Mammary epithelial cell (primary cell): Measurements from ENCODE around the gene AJAP1.

Experiments used
- EZH2 ChIP-seq: IDR thresholded peaks from 2 replicates; pipeline ENCODE4 v1.6.1; 2012; ENCODE audit warnings: low read length, inconsistent platforms, borderline replicate concordance
- TF ChIP-seq, protein P1 (sequence below), 2 donors: IDR thresholded peaks in 1 of 2; conservative IDR thresholded peaks in 1 of 2; 2 replicates each; pipeline ENCODE4 v1.5.1; 2011 to 2012; ENCODE audit warnings: inconsistent platforms in 2 of 2, low read length in 2 of 2, mild to moderate bottlenecking in 2 of 2, control low read depth in 1 of 2, low read depth in 1 of 2; ENCODE audit not compliant: insufficient read depth in 1 of 2; ENCODE audit errors: extremely low read depth in 1 of 2

DNA sequence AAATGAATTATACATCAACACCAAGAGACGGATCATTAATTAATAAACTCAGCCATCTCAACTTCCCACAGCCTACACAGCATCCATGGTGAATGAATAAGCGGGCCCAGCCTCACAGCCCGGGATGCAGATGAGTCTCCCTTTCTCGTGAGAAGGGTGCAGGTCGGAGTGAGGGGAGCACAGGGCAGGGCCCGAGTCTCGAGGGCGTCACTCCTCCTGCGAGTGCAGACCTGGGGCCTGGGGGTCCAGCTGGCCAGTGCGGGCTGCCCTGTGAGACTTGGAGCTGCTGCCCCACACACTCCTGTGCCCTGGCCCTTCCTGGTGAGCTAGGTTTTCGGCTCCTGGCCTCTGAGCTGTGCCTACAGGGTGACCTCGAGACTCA, 74.7 kb downstream of the AJAP1 start:
- TF ChIP-seq, protein P1, sequence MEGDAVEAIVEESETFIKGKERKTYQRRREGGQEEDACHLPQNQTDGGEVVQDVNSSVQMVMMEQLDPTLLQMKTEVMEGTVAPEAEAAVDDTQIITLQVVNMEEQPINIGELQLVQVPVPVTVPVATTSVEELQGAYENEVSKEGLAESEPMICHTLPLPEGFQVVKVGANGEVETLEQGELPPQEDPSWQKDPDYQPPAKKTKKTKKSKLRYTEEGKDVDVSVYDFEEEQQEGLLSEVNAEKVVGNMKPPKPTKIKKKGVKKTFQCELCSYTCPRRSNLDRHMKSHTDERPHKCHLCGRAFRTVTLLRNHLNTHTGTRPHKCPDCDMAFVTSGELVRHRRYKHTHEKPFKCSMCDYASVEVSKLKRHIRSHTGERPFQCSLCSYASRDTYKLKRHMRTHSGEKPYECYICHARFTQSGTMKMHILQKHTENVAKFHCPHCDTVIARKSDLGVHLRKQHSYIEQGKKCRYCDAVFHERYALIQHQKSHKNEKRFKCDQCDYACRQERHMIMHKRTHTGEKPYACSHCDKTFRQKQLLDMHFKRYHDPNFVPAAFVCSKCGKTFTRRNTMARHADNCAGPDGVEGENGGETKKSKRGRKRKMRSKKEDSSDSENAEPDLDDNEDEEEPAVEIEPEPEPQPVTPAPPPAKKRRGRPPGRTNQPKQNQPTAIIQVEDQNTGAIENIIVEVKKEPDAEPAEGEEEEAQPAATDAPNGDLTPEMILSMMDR (conservative IDR thresholded peaks at IDR 0.05 in 1 of 2, IDR thresholded peaks at IDR 0.05 in 1 of 2; ENCODE audit: extremely low read depth in 1 of 2, insufficient read depth in 1 of 2, low read depth in 1 of 2, low read length in 2 of 2) = no peak
- TF ChIP-seq EZH2 = no peak
